K562 (cell line): ENCODE results near the gene SDK1. TPM values are rescaled to one million over a fixed set of nuclear protein-coding genes. Genes with fewer than 3 reads are reported as not detected.

Source experiments
- ATAC-seq: fragments of 200-7000 bp; cut with Tn5 transposase; 3 replicates; pipeline ENCODE4 v1.9.1; 2020; ENCODE audit warnings: moderate library complexity
- BruUV-seq: library from RNA; stranded (reverse); fragments of 400-500 nt; replicated peaks from 2 replicates; lab custom pipeline; 2021; lab: Mats Ljungman, UMichigan
- CTCF ChIA-PET: fragments of 300-600 bp; formaldehyde crosslinking; extraction: SDS; loops from one replicate; lab custom pipeline; 2021; ENCODE audit warnings: low intra/inter-chr PET ratio; lab: Yijun Ruan, JAX
- POLR2A ChIA-PET: fragments of 300-600, 350-650 bp; sonication (Branson Sonifier 250); formaldehyde crosslinking; extraction: SDS; loops from one replicate; lab custom pipeline; 2021; ENCODE audit warnings: antibody characterized with exemption, inconsistent platforms; lab: Yijun Ruan, JAX
- DNase-seq, 4 experiments: peaks; one replicate each; pipeline versions ENCODE4 v3.0.0 to v3.0.0-alpha.2; 2011 to 2018; ENCODE audit warnings: low spot score in 3 of 4, mixed read lengths in 3 of 4; ENCODE audit errors: extremely low read depth in 1 of 4
- FAIRE-seq: peaks from 2 replicates; lab custom pipeline; 2011; peaks lifted over from hg19 to GRCh38; lab: Jason Lieb, UNC
- H2AFZ ChIP-seq: 2 replicates; pipeline ENCODE4 v1.6.0; 2011; ENCODE audit warnings: low read depth, low read length, control low read depth, inconsistent platforms
- H3K27ac ChIP-seq: fragments of 200-600 bp; 3 replicates; pipeline ENCODE4 v1.8.0; 2011; ENCODE audit warnings: low read depth, mild to moderate bottlenecking, control low read depth, inconsistent platforms, low read length, moderate library complexity, mixed read lengths; ENCODE audit errors: extremely low read depth
- H3K27me3 ChIP-seq, 2 experiments: fragments of 300-600 bp in 1 of 2; 2 replicates in 1 of 2; 3 replicates in 1 of 2; pipeline versions ENCODE4 v1.6.0 to v1.8.0; 2011; ENCODE audit warnings: inconsistent platforms in 2 of 2, low read length in 2 of 2, mild to moderate bottlenecking in 1 of 2, mixed read lengths in 1 of 2, moderate library complexity in 1 of 2; ENCODE audit not compliant: control insufficient read depth in 2 of 2, insufficient read depth in 2 of 2
- H3K36me3 ChIP-seq: fragments of 300-600 bp; 3 replicates; pipeline ENCODE4 v1.8.0; 2011; ENCODE audit warnings: mild to moderate bottlenecking, low read length, inconsistent platforms; ENCODE audit not compliant: control insufficient read depth, insufficient read depth
- H3K4me1 ChIP-seq, 2 experiments: fragments of 200-600 bp in 1 of 2; replicated peaks in 1 of 2; 2 replicates in 1 of 2; 3 replicates in 1 of 2; pipeline versions ENCODE4 v1.5.1 to v1.8.0; 2011; ENCODE audit warnings: inconsistent platforms in 2 of 2, low read length in 2 of 2, mild to moderate bottlenecking in 1 of 2, mixed read lengths in 1 of 2, moderate library complexity in 1 of 2; ENCODE audit not compliant: control insufficient read depth in 2 of 2, insufficient read depth in 2 of 2
- H3K4me2 ChIP-seq: 2 replicates; pipeline ENCODE4 v1.6.1; 2011; ENCODE audit warnings: low read length, control low read depth, inconsistent platforms, mixed read lengths; ENCODE audit not compliant: insufficient read depth
- H3K4me3 ChIP-seq: fragments of 200-600 bp; sonication (generic), shearing (Covaris generic); 2 replicates; pipeline ENCODE4 v1.5.1; 2016; ENCODE audit warnings: control low read depth, inconsistent platforms
- H3K79me2 ChIP-seq: fragments of 200-600 bp; 3 replicates; pipeline ENCODE4 v1.8.0; 2011; ENCODE audit warnings: low read length, inconsistent platforms; ENCODE audit not compliant: control insufficient read depth, insufficient read depth
- H3K9ac ChIP-seq, 2 experiments: 2 replicates each; pipeline versions ENCODE4 v1.6.0 to v1.6.1; 2011; ENCODE audit warnings: low read depth in 2 of 2, low read length in 2 of 2, control low read depth in 1 of 2, inconsistent platforms in 1 of 2, mild to moderate bottlenecking in 1 of 2, mixed read lengths in 1 of 2; ENCODE audit not compliant: insufficient read depth in 1 of 2
- H3K9me1 ChIP-seq: one replicate; pipeline ENCODE4 v1.6.0; 2011; ENCODE audit warnings: inconsistent platforms, mild to moderate bottlenecking, low read length, moderate library complexity; ENCODE audit not compliant: control insufficient read depth, insufficient read depth
- H3K9me3 ChIP-seq: replicated peaks from 2 replicates; pipeline ENCODE4 v1.5.1; 2011; ENCODE audit warnings: low read depth, low read length, inconsistent platforms; ENCODE audit not compliant: control insufficient read depth, insufficient read depth
- H4K20me1 ChIP-seq: replicated peaks from 2 replicates; pipeline ENCODE4 v1.6.1; 2011; ENCODE audit warnings: low read length, inconsistent platforms, mixed read lengths; ENCODE audit not compliant: control insufficient read depth, insufficient read depth
- BMI1 ChIP-seq: fragments of 150-350 bp; IDR thresholded peaks from 2 replicates; pipeline ENCODE4 v1.6.1; 2014; ENCODE audit warnings: low read length
- CBFB ChIP-seq: sonication (generic); formaldehyde crosslinking; IDR thresholded peaks from 2 replicates; pipeline ENCODE4 v1.4.0; 2020; ENCODE audit warnings: mild to moderate bottlenecking, missing genetic modification reagents
- RNF219 ChIP-seq: fragments of 250-450 bp; sonication (Bioruptor Pico); IDR thresholded peaks from 2 replicates; pipeline ENCODE4 v1.5.0; 2022; ENCODE audit warnings: mild to moderate bottlenecking
- WGBS: fragments of 100-300 bp; shearing (Covaris generic); methylation state at CpG from one replicate; pipeline ENCODE4 v1.1.6; 2016; ENCODE audit warnings: low coverage, mixed read lengths; ENCODE audit not compliant: insufficient coverage; ENCODE audit errors: missing lambda C conversion rate; 5-methylcytosine and 5-hydroxymethylcytosine counted together
- in situ Hi-C: fragments of 300-500 bp; cut with MboI; formaldehyde crosslinking; loops from 4 replicates; pipeline ENCODE4 v1.15.0; 2018; ENCODE audit warnings: inconsistent platforms, mixed read lengths
- intact Hi-C: fragments of 100-400 bp; cut with micrococcal nuclease; formaldehyde crosslinking; loops from 2 replicates; pipeline ENCODE4 v1.14.2; 2022
- polyA plus RNA-seq, 8 experiments: library from polyadenylated mRNA; depleted of rRNA in 4 of 8; stranded (reverse) in 5 of 8; unstranded in 3 of 8; fragments of >200 nt; fragmentation: Nextera tagmentation in 2 of 8; fragmentation: Illumina TruSeq in 1 of 8; extraction: Ambion mirVana in 2 of 8; extraction: Trizol in 1 of 8; gene quantifications; 2 replicates each; pipeline versions ENCODE4 v1.2.1 to v1.2.3, GENCODE V29; 2011 to 2014; ENCODE audit warnings: inconsistent platforms in 1 of 8, missing spikeins in 1 of 8
- total RNA-seq, 7 experiments: library from RNA; depleted of rRNA in 6 of 7; stranded (reverse); fragments of >200 nt in 6 of 7; fragmentation: Illumina TruSeq in 2 of 7; extraction: Trizol in 2 of 7; gene quantifications; 2 replicates each; pipeline versions ENCODE4 v1.2.1 to v1.2.3, GENCODE V29; 2011 to 2021; ENCODE audit warnings: low replicate concordance in 1 of 7
- TF ChIP-seq, protein P1 (sequence below): fragments of 450-650 bp; IDR thresholded peaks from 2 replicates; pipeline ENCODE4 v1.6.1; 2016; ENCODE audit warnings: low read depth
- TF ChIP-seq, protein P2 (sequence below): sonication (generic); IDR thresholded peaks from 2 replicates; pipeline ENCODE4 v1.6.1; 2016
- TF ChIP-seq, protein P3 (sequence below): fragments of 250-450 bp; sonication (Bioruptor Pico); IDR thresholded peaks from 2 replicates; pipeline ENCODE4 v1.5.0; 2021; ENCODE audit warnings: mild to moderate bottlenecking, borderline replicate concordance

SDK1 gene
- total and polyA plus RNA-seq, 9 of the 15 experiments (the other 6 are each of a cell fraction or from before 2014, with no cell fraction given): 0.16 TPM; not detected in 8

GRCh38 chr7:4233621-4234497 lies 932.8 kb downstream of the SDK1 start:
- WGBS: 2% methylated on average over 22 of the region's 26 CpGs
- H3K9me1 ChIP-seq: no peaks in the 10 kb centered on the region
- H3K79me2 ChIP-seq: no peaks in the 10 kb centered on the region
- H4K20me1 ChIP-seq: no peaks in the 10 kb centered on the region; the same call in 1 of the 2 replicates
- H3K4me2 ChIP-seq: no peak overlapping the region
- no TSS peak for BruUV-seq
- in situ Hi-C loops: no loop called here
- no peak for FAIRE-seq
- intact Hi-C loops: no loop called here
- H3K4me1 ChIP-seq: no peaks in the 10 kb centered on the region
- H3K27me3 ChIP-seq: peaks cover 0 to 50% of the 10 kb centered on the region in 2 experiments; a peak in 2 of 5 replicates
- no peak overlapping the region for H3K27ac ChIP-seq
- no peaks in the 10 kb centered on the region for H3K9me3 ChIP-seq
- no peaks in the 10 kb centered on the region for H3K36me3 ChIP-seq
- H2AFZ ChIP-seq: no peak overlapping the region
- ChIA-PET POLR2A (no interaction called here), CTCF (no interaction called here)
- no peak overlapping the region for H3K4me3 ChIP-seq
- no peak for ATAC-seq
- no peak for DNase-seq
- H3K9ac ChIP-seq: no peak overlapping the region
- TF ChIP-seq, protein P1, sequence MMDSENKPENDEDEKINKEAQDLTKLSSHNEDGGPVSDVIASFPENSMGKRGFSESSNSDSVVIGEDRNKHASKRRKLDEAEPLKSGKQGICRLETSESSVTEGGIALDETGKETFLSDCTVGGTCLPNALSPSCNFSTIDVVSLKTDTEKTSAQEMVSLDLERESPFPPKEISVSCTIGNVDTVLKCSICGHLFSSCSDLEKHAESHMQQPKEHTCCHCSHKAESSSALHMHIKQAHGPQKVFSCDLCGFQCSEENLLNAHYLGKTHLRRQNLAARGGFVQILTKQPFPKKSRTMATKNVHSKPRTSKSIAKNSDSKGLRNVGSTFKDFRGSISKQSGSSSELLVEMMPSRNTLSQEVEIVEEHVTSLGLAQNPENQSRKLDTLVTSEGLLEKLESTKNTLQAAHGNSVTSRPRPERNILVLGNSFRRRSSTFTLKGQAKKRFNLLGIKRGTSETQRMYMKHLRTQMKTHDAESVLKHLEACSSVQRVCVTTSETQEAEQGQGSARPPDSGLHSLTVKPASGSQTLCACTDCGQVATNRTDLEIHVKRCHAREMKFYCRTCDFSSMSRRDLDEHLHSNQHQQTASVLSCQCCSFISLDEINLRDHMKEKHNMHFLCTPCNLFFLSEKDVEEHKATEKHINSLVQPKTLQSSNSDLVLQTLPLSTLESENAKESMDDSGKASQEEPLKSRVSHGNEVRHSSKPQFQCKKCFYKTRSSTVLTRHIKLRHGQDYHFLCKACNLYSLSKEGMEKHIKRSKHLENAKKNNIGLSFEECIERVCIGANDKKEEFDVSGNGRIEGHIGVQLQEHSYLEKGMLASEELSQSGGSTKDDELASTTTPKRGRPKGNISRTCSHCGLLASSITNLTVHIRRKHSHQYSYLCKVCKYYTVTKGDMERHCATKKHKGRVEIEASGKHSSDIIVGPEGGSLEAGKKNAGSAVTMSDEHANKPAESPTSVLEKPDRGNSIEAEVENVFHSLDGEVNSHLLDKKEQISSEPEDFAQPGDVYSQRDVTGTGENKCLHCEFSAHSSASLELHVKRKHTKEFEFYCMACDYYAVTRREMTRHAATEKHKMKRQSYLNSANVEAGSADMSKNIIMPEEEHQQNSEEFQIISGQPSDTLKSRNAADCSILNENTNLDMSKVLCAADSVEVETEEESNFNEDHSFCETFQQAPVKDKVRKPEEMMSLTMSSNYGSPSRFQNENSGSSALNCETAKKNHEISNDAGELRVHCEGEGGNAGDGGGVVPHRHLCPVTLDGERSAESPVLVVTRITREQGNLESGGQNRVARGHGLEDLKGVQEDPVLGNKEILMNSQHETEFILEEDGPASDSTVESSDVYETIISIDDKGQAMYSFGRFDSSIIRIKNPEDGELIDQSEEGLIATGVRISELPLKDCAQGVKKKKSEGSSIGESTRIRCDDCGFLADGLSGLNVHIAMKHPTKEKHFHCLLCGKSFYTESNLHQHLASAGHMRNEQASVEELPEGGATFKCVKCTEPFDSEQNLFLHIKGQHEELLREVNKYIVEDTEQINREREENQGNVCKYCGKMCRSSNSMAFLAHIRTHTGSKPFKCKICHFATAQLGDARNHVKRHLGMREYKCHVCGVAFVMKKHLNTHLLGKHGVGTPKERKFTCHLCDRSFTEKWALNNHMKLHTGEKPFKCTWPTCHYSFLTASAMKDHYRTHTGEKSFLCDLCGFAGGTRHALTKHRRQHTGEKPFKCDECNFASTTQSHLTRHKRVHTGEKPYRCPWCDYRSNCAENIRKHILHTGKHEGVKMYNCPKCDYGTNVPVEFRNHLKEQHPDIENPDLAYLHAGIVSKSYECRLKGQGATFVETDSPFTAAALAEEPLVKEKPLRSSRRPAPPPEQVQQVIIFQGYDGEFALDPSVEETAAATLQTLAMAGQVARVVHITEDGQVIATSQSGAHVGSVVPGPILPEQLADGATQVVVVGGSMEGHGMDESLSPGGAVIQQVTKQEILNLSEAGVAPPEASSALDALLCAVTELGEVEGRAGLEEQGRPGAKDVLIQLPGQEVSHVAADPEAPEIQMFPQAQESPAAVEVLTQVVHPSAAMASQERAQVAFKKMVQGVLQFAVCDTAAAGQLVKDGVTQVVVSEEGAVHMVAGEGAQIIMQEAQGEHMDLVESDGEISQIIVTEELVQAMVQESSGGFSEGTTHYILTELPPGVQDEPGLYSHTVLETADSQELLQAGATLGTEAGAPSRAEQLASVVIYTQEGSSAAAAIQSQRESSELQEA: no peak
- TF ChIP-seq RNF219 (no peak), CBFB (CRISPR knock-in tag) (no peak), BMI1 (no peak)
- TF ChIP-seq, protein P2, sequence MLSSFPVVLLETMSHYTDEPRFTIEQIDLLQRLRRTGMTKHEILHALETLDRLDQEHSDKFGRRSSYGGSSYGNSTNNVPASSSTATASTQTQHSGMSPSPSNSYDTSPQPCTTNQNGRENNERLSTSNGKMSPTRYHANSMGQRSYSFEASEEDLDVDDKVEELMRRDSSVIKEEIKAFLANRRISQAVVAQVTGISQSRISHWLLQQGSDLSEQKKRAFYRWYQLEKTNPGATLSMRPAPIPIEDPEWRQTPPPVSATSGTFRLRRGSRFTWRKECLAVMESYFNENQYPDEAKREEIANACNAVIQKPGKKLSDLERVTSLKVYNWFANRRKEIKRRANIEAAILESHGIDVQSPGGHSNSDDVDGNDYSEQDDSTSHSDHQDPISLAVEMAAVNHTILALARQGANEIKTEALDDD: no peak
- TF ChIP-seq, protein P3, sequence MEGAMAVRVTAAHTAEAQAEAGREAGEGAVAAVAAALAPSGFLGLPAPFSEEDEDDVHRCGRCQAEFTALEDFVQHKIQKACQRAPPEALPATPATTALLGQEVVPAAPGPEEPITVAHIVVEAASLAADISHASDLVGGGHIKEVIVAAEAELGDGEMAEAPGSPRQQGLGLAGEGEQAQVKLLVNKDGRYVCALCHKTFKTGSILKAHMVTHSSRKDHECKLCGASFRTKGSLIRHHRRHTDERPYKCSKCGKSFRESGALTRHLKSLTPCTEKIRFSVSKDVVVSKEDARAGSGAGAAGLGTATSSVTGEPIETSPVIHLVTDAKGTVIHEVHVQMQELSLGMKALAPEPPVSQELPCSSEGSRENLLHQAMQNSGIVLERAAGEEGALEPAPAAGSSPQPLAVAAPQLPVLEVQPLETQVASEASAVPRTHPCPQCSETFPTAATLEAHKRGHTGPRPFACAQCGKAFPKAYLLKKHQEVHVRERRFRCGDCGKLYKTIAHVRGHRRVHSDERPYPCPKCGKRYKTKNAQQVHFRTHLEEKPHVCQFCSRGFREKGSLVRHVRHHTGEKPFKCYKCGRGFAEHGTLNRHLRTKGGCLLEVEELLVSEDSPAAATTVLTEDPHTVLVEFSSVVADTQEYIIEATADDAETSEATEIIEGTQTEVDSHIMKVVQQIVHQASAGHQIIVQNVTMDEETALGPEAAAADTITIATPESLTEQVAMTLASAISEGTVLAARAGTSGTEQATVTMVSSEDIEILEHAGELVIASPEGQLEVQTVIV (CRISPR knock-in tag): no peak
